ENCODE measurements around the gene ZNF423.

GRCh38 chr16:49618955-49619354 is 237.0 kb downstream of the ZNF423 start:
- TF ChIP-seq CTCF (IDR thresholded peaks at IDR 0.05) (no peak), YY1 (IDR thresholded peaks at IDR 0.05; ENCODE audit: low read depth) (no peak), POLR2AphosphoS5 (IDR thresholded peaks at IDR 0.05; ENCODE audit: low read depth, low read length) (no peak), TAF1 (IDR thresholded peaks at IDR 0.05; ENCODE audit: borderline replicate concordance, low read depth, low read length) (no peak), EP300 (IDR thresholded peaks at IDR 0.05; ENCODE audit: borderline replicate concordance in 1 of 2, low read depth in 1 of 2, low read length in 1 of 2) (no peak), TEAD4 (IDR thresholded peaks at IDR 0.05; ENCODE audit: borderline replicate concordance, insufficient read depth) (no peak), USF1 (IDR thresholded peaks at IDR 0.05; ENCODE audit: borderline replicate concordance, low read depth) (no peak)
